ENCODE results near the gene DNAH14. TPM values are rescaled to one million over a fixed set of nuclear protein-coding genes. Genes with fewer than 3 reads are reported as not detected.

The DNAH14 gene
- total and polyA plus RNA-seq, 2 donors (not counting 1 experiment from before 2014, with no cell fraction given) = not detected

- intact Hi-C loops (cut with micrococcal nuclease) = no loop called here
- Mint-ChIP-seq H3K27ac (no peak overlapping the region), H3K4me3 (no peak overlapping the region), H3K27me3 (peaks cover 3% of the 10 kb centered on the region), H3K4me1 (peaks cover 10% of the 10 kb centered on the region), H3K9me3 (ENCODE audit: insufficient read depth) (no peaks in the 10 kb centered on the region)
- no peak overlapping the region for H3K27ac ChIP-seq (ENCODE audit: low read length in 2 of 2)
- H3K9me3 ChIP-seq (ENCODE audit: control extremely low read depth in 1 of 3, control insufficient read depth in 2 of 3, insufficient read depth in 1 of 3, low read length in 2 of 3) = no peaks in the 10 kb centered on the region
- CTCF ChIA-PET = no interaction called here
- 0% methylated on average over 1 of the region's 3 CpGs for WGBS (ENCODE audit: insufficient coverage)
- no peaks in the 10 kb centered on the region for H3K79me2 ChIP-seq (ENCODE audit: control insufficient read depth, insufficient read depth, low read length)
- H3K9ac ChIP-seq (ENCODE audit: low read length) = no peak overlapping the region
- H3K36me3 ChIP-seq (replicated peaks in 1 of 2; ENCODE audit: control extremely low read depth in 1 of 2, control insufficient read depth in 1 of 2, extremely low read depth in 1 of 2, insufficient read depth in 2 of 2, low read length in 1 of 2) = no peaks in the 10 kb centered on the region
- DNase-seq (no peak), ATAC-seq (ENCODE audit: low read depth) (no peak)
- H3K4me2 ChIP-seq (replicated peaks; ENCODE audit: low read depth, low read length, poor library complexity, severe bottlenecking) = no peak overlapping the region
- H3K4me1 ChIP-seq (ENCODE audit: control insufficient read depth in 2 of 2, insufficient read depth in 2 of 2, low read length in 2 of 2) = no peaks in the 10 kb centered on the region
- TF ChIP-seq CTCF (IDR thresholded peaks at IDR 0.05) (no peak), EZH2 (IDR thresholded peaks at IDR 0.05; ENCODE audit: borderline replicate concordance, insufficient read depth, low read depth, low read length, poor library complexity, severe bottlenecking) (no peak)
- H2AFZ ChIP-seq (ENCODE audit: insufficient read depth, low read depth, low read length, poor library complexity, severe bottlenecking) = no peak overlapping the region
- no peaks in the 10 kb centered on the region for H3K27me3 ChIP-seq (replicated peaks in 1 of 4; ENCODE audit: control extremely low read depth in 1 of 4, control insufficient read depth in 3 of 4, insufficient read depth in 4 of 4, low read length in 3 of 4)
- no peak overlapping the region for H3K4me3 ChIP-seq (ENCODE audit: control extremely low read depth in 1 of 5, extremely low read depth in 1 of 5, insufficient read depth in 1 of 5, low read depth in 2 of 5, low read length in 4 of 5)
- POLR2A ChIA-PET = no interaction called here
- no peaks in the 10 kb centered on the region for H4K20me1 ChIP-seq (ENCODE audit: control insufficient read depth, insufficient read depth, low read length, poor library complexity, severe bottlenecking)
Measured at GRCh38 chr1:225156254-225156653, 226.8 kb downstream of the DNAH14 start.

GRCh38 chr1:225158291-225158690, 228.8 kb downstream of the DNAH14 start:
- Mint-ChIP-seq H3K4me3 (no peak overlapping the region), H3K27ac (no peak overlapping the region), H3K27me3 (peaks cover 2% of the 10 kb centered on the region), H3K9me3 (ENCODE audit: insufficient read depth) (no peaks in the 10 kb centered on the region), H3K4me1 (peaks cover 10% of the 10 kb centered on the region)
- CTCF ChIA-PET = no interaction called here
- Histone ChIP-seq H2AFZ (ENCODE audit: insufficient read depth, low read depth, low read length, poor library complexity, severe bottlenecking) (no peak overlapping the region), H3K79me2 (ENCODE audit: control insufficient read depth, insufficient read depth, low read length) (no peaks in the 10 kb centered on the region), H3K4me1 (ENCODE audit: control insufficient read depth in 2 of 2, insufficient read depth in 2 of 2, low read length in 2 of 2) (no peaks in the 10 kb centered on the region), H3K4me3 (ENCODE audit: control extremely low read depth in 1 of 5, extremely low read depth in 1 of 5, insufficient read depth in 1 of 5, low read depth in 2 of 5, low read length in 4 of 5) (no peak overlapping the region), H3K27ac (ENCODE audit: low read length in 2 of 2) (no peak overlapping the region), H3K9me3 (ENCODE audit: control extremely low read depth in 1 of 3, control insufficient read depth in 2 of 3, insufficient read depth in 1 of 3, low read length in 2 of 3) (no peaks in the 10 kb centered on the region), H3K9ac (ENCODE audit: low read length) (no peak overlapping the region), H3K36me3 (replicated peaks in 1 of 2; ENCODE audit: control extremely low read depth in 1 of 2, control insufficient read depth in 1 of 2, extremely low read depth in 1 of 2, insufficient read depth in 2 of 2, low read length in 1 of 2) (no peaks in the 10 kb centered on the region), H3K27me3 (replicated peaks in 1 of 4; ENCODE audit: control extremely low read depth in 1 of 4, control insufficient read depth in 3 of 4, insufficient read depth in 4 of 4, low read length in 3 of 4) (no peaks in the 10 kb centered on the region), H4K20me1 (ENCODE audit: control insufficient read depth, insufficient read depth, low read length, poor library complexity, severe bottlenecking) (no peaks in the 10 kb centered on the region), H3K4me2 (replicated peaks; ENCODE audit: low read depth, low read length, poor library complexity, severe bottlenecking) (no peak overlapping the region)
- POLR2A ChIA-PET = no interaction called here
- DNase-seq (no peak), ATAC-seq (ENCODE audit: low read depth) (no peak)
- TF ChIP-seq CTCF (IDR thresholded peaks at IDR 0.05) (no peak), EZH2 (IDR thresholded peaks at IDR 0.05; ENCODE audit: borderline replicate concordance, insufficient read depth, low read depth, low read length, poor library complexity, severe bottlenecking) (no peak)
- intact Hi-C loops (cut with micrococcal nuclease) = no loop called here
- WGBS (ENCODE audit: insufficient coverage) = no CpG with 5 or more reads among the region's 4 CpGs

Measured in B cell (primary cell).